H9 (cell line): Measurements from ENCODE around the gene CEP112. TPM values are rescaled to one million over a fixed set of nuclear protein-coding genes. Genes with fewer than 3 reads are reported as not detected.

Experiments used
- DNase-seq: peaks from one replicate; pipeline ENCODE4 v3.0.0-alpha.2; 2017
- H2AFZ ChIP-seq: one replicate; pipeline ENCODE4 v1.6.1; 2013; ENCODE audit warnings: mild to moderate bottlenecking, low read length, control low read depth, moderate library complexity
- H2AK5ac ChIP-seq: 2 replicates; pipeline ENCODE4 v1.6.1; 2013; ENCODE audit warnings: low read length, control low read depth, mixed read lengths; ENCODE audit not compliant: insufficient read length
- H2BK120ac ChIP-seq: one replicate; pipeline ENCODE4 v1.6.1; 2013; ENCODE audit warnings: low read depth, mild to moderate bottlenecking, low read length, control low read depth, inconsistent platforms; ENCODE audit not compliant: poor library complexity, severe bottlenecking
- H2BK12ac ChIP-seq: 2 replicates; pipeline ENCODE4 v1.6.1; 2013; ENCODE audit warnings: low read length, control low read depth, mixed read lengths, low read depth; ENCODE audit not compliant: insufficient read length
- H2BK15ac ChIP-seq: 2 replicates; pipeline ENCODE4 v1.6.1; 2013; ENCODE audit warnings: low read depth, low read length, control low read depth
- H2BK20ac ChIP-seq: one replicate; pipeline ENCODE4 v1.6.1; 2013; ENCODE audit warnings: low read depth, mild to moderate bottlenecking, low read length, control low read depth, inconsistent platforms; ENCODE audit not compliant: poor library complexity, severe bottlenecking
- H2BK5ac ChIP-seq: 2 replicates; pipeline ENCODE4 v1.6.1; 2013; ENCODE audit warnings: low read length, control low read depth, mixed read lengths; ENCODE audit not compliant: insufficient read length
- H3K14ac ChIP-seq: 2 replicates; pipeline ENCODE4 v1.6.1; 2013; ENCODE audit warnings: low read length, control low read depth; ENCODE audit not compliant: insufficient read depth
- H3K18ac ChIP-seq: 2 replicates; pipeline ENCODE4 v1.6.1; 2013; ENCODE audit warnings: low read depth, mild to moderate bottlenecking, mixed read lengths, low read length, control low read depth; ENCODE audit not compliant: insufficient read length
- H3K23ac ChIP-seq: 2 replicates; pipeline ENCODE4 v1.6.1; 2013; ENCODE audit warnings: low read length, control low read depth, mixed read lengths, low read depth; ENCODE audit not compliant: insufficient read length
- H3K23me2 ChIP-seq: 2 replicates; pipeline ENCODE4 v1.6.1; 2013; ENCODE audit warnings: low read depth, mild to moderate bottlenecking, mixed read lengths, low read length, control low read depth; ENCODE audit not compliant: insufficient read length, poor library complexity, severe bottlenecking
- H3K27ac ChIP-seq: 2 replicates; pipeline ENCODE4 v1.5.1; 2013; ENCODE audit warnings: low read length, control low read depth, mixed read lengths, low read depth; ENCODE audit not compliant: insufficient read length
- H3K27me3 ChIP-seq: 2 replicates; pipeline ENCODE4 v1.6.1; 2013; ENCODE audit warnings: low read length, control low read depth, inconsistent platforms; ENCODE audit not compliant: insufficient read depth
- H3K4ac ChIP-seq: 2 replicates; pipeline ENCODE4 v1.6.1; 2013; ENCODE audit warnings: low read depth, mild to moderate bottlenecking, control low read depth, inconsistent platforms, low read length, moderate library complexity
- H3K4me1 ChIP-seq: 2 replicates; pipeline ENCODE4 v1.6.1; 2013; ENCODE audit warnings: low read length, control low read depth, inconsistent platforms; ENCODE audit not compliant: insufficient read depth
- H3K4me2 ChIP-seq: 2 replicates; pipeline ENCODE4 v1.6.1; 2013; ENCODE audit warnings: low read length, control low read depth, mixed read lengths; ENCODE audit not compliant: insufficient read length, insufficient read depth
- H3K56ac ChIP-seq: 2 replicates; pipeline ENCODE4 v1.6.1; 2013; ENCODE audit warnings: low read depth, mild to moderate bottlenecking, mixed read lengths, low read length, control low read depth; ENCODE audit not compliant: insufficient read length
- H3K79me1 ChIP-seq: 2 replicates; pipeline ENCODE4 v1.6.1; 2013; ENCODE audit warnings: low read depth, mild to moderate bottlenecking, moderate library complexity, low read length, control low read depth, inconsistent platforms; ENCODE audit not compliant: insufficient read depth, poor library complexity, severe bottlenecking
- H3K79me2 ChIP-seq: 2 replicates; pipeline ENCODE4 v1.6.1; 2013; ENCODE audit warnings: low read length, control low read depth, inconsistent platforms; ENCODE audit not compliant: insufficient read depth
- H3K9ac ChIP-seq: 2 replicates; pipeline ENCODE4 v1.6.1; 2013; ENCODE audit warnings: low read length, control low read depth, mixed read lengths; ENCODE audit not compliant: insufficient read length; ENCODE audit errors: extremely low read depth
- H3K9me3 ChIP-seq: one replicate; pipeline ENCODE4 v1.6.1; 2013; ENCODE audit warnings: low read depth, low read length, inconsistent platforms; ENCODE audit not compliant: control insufficient read depth
- H3T11ph ChIP-seq: one replicate; pipeline ENCODE4 v1.6.1; 2013; ENCODE audit warnings: mild to moderate bottlenecking, low read length, control low read depth, inconsistent platforms
- H4K20me1 ChIP-seq: one replicate; pipeline ENCODE4 v1.6.1; 2013; ENCODE audit not compliant: control insufficient read depth, insufficient read length, insufficient read depth
- H4K5ac ChIP-seq: 2 replicates; pipeline ENCODE4 v1.6.1; 2013; ENCODE audit warnings: low read depth, mild to moderate bottlenecking, mixed read lengths, low read length, control low read depth; ENCODE audit not compliant: insufficient read length
- H4K8ac ChIP-seq: replicated peaks from 2 replicates; pipeline ENCODE4 v1.6.1; 2013; ENCODE audit warnings: low read length, control low read depth, mixed read lengths, low read depth; ENCODE audit not compliant: insufficient read length
- H4K91ac ChIP-seq: 2 replicates; pipeline ENCODE4 v1.6.1; 2013; ENCODE audit warnings: low read depth, mild to moderate bottlenecking, moderate library complexity, mixed read lengths, low read length, control low read depth; ENCODE audit not compliant: insufficient read length
- H3K27ac Mint-ChIP-seq, 3 experiments: 2 replicates in 2 of 3; 3 replicates in 1 of 3; pipeline ENCODE4 v1.8.0; 2020 to 2021; ENCODE audit warnings: mixed read lengths in 3 of 3, mild to moderate bottlenecking in 1 of 3, moderate library complexity in 1 of 3
- H3K27me3 Mint-ChIP-seq: 2 replicates; pipeline ENCODE4 v1.8.0; 2021; ENCODE audit warnings: low read depth, mild to moderate bottlenecking, moderate library complexity, mixed read lengths
- H3K36me3 Mint-ChIP-seq, 3 experiments: 2 replicates in 2 of 3; 3 replicates in 1 of 3; pipeline ENCODE4 v1.8.0; 2020 to 2021; ENCODE audit warnings: low read depth in 3 of 3, mixed read lengths in 3 of 3; ENCODE audit not compliant: insufficient read depth in 1 of 3
- H3K4me1 Mint-ChIP-seq, 2 experiments: 2 replicates each; pipeline ENCODE4 v1.8.0; 2020; ENCODE audit warnings: mixed read lengths in 2 of 2
- H3K4me3 Mint-ChIP-seq, 2 experiments: 2 replicates in 1 of 2; 3 replicates in 1 of 2; pipeline ENCODE4 v1.8.0; 2020 to 2021; ENCODE audit warnings: mild to moderate bottlenecking in 2 of 2, mixed read lengths in 2 of 2, moderate library complexity in 1 of 2
- H3K9me3 Mint-ChIP-seq, 2 experiments: 2 replicates in 1 of 2; 3 replicates in 1 of 2; pipeline ENCODE4 v1.8.0; 2020; ENCODE audit warnings: mild to moderate bottlenecking in 2 of 2, mixed read lengths in 2 of 2, moderate library complexity in 1 of 2
- CTCF ChIP-seq: fragments of 200-600 bp; sonication (generic); conservative IDR thresholded peaks from 3 replicates; pipeline ENCODE4 v1.8.0; 2021; ENCODE audit warnings: antibody characterized with exemption, mild to moderate bottlenecking
- WGBS: extraction: QIAGEN DNeasy Blood & Tissue Kit; methylation state at CpG from one replicate; pipeline ENCODE4 v1.1.7; 2013; ENCODE audit warnings: missing lambda C conversion rate, low lambda C conversion rate, mixed read lengths; ENCODE audit not compliant: insufficient read length; ENCODE audit errors: extremely low coverage; 5-methylcytosine and 5-hydroxymethylcytosine counted together
- total RNA-seq: library from RNA; stranded (reverse); gene quantifications from 2 replicates; pipeline ENCODE4 v1.2.1, GENCODE V29; 2021

The CEP112 gene
- total RNA-seq, 1 experiment from 2014 or later = 5.4 TPM

- Histone ChIP-seq H2BK120ac (no peak overlapping the region), H3K79me1 (no peaks in the 10 kb centered on the region), H2BK5ac (no peak overlapping the region), H4K5ac (no peak overlapping the region), H2AFZ (no peak overlapping the region), H3K23me2 (no peaks in the 10 kb centered on the region), H2BK20ac (no peak overlapping the region), H3K4me1 (no peaks in the 10 kb centered on the region), H3K79me2 (no peaks in the 10 kb centered on the region), H3T11ph (no peak overlapping the region), H3K9ac (no peak overlapping the region), H2BK15ac (no peak overlapping the region), H3K9me3 (no peaks in the 10 kb centered on the region), H3K23ac (no peak overlapping the region), H2BK12ac (no peak overlapping the region), H3K14ac (no peak overlapping the region), H3K27me3 (no peaks in the 10 kb centered on the region), H3K18ac (no peak overlapping the region), H4K8ac (no peak overlapping the region), H3K4ac (no peak overlapping the region), H2AK5ac (no peak overlapping the region), H4K20me1 (no peaks in the 10 kb centered on the region), H3K4me2 (no peak overlapping the region), H4K91ac (no peak overlapping the region), H3K56ac (no peak overlapping the region), H3K27ac (no peak overlapping the region)
- no peak for TF ChIP-seq CTCF
- DNase-seq = no peak
- H3K27me3 Mint-ChIP-seq = no peaks in the 10 kb centered on the region
- H3K27ac Mint-ChIP-seq = no peak overlapping the region
- WGBS = no CpG with 5 or more reads among the region's 6 CpGs
- H3K36me3 Mint-ChIP-seq = no peaks in the 10 kb centered on the region
- H3K9me3 Mint-ChIP-seq = no peaks in the 10 kb centered on the region; a peak in 1 of 5 replicates
- H3K4me3 Mint-ChIP-seq = no peak overlapping the region
- peaks cover 0 to 2% of the 10 kb centered on the region in 2 experiments; a peak in 1 of 4 replicates for H3K4me1 Mint-ChIP-seq
These were observed 305.4 kb downstream of the CEP112 start for GRCh38 chr17:65886315-65887245.
